GM23338 (cell line): Measurements from ENCODE around the gene ALG5. TPM values are rescaled to one million over a fixed set of nuclear protein-coding genes. Genes with fewer than 3 reads are reported as not detected.

Source experiments
- ATAC-seq: fragments of 200-7000 bp; cut with Tn5 transposase; 3 replicates; pipeline ENCODE4 v1.9.1; 2020
- DNase-seq: peaks from one replicate; pipeline ENCODE4 v3.0.0-alpha.2; 2015; ENCODE audit warnings: low spot score
- H2AFZ ChIP-seq: fragments of 200-600 bp; sonication (generic); 2 replicates; pipeline ENCODE4 v1.8.0; 2016; ENCODE audit warnings: antibody characterized with exemption, mild to moderate bottlenecking, moderate library complexity
- H3F3A ChIP-seq: fragments of 200-600 bp; sonication (generic); replicated peaks from 2 replicates; pipeline ENCODE4 v1.8.0; 2017; ENCODE audit warnings: antibody characterized with exemption, mixed run types, low read depth
- H3K27ac ChIP-seq: fragments of 200-600 bp; sonication (generic); 2 replicates; pipeline ENCODE4 v1.6.1; 2016; ENCODE audit warnings: low read depth
- H3K27me3 ChIP-seq: fragments of 200-600 bp; sonication (generic); 2 replicates; pipeline ENCODE4 v1.8.0; 2016; ENCODE audit warnings: mild to moderate bottlenecking, mixed run types, moderate library complexity; ENCODE audit not compliant: insufficient read depth
- H3K36me3 ChIP-seq: fragments of 200-600 bp; sonication (generic); 2 replicates; pipeline ENCODE4 v1.8.0; 2016; ENCODE audit warnings: mild to moderate bottlenecking; ENCODE audit not compliant: insufficient read depth
- H3K4me1 ChIP-seq: fragments of 200-600 bp; sonication (generic); 2 replicates; pipeline ENCODE4 v1.8.0; 2016; ENCODE audit warnings: mild to moderate bottlenecking, moderate library complexity; ENCODE audit not compliant: insufficient read depth
- H3K4me2 ChIP-seq: fragments of 200-600 bp; sonication (generic); 2 replicates; pipeline ENCODE4 v1.7.1; 2017; ENCODE audit warnings: mixed run types
- H3K4me3 ChIP-seq: fragments of 200-600 bp; sonication (generic); 2 replicates; pipeline ENCODE4 v1.6.1; 2016; ENCODE audit warnings: mixed run types
- H3K79me2 ChIP-seq: fragments of 200-600 bp; sonication (generic); replicated peaks from 2 replicates; pipeline ENCODE4 v1.8.0; 2017; ENCODE audit warnings: mild to moderate bottlenecking; ENCODE audit not compliant: insufficient read depth
- H3K9me2 ChIP-seq: fragments of 200-600 bp; sonication (generic); 2 replicates; pipeline ENCODE4 v1.8.0; 2017; ENCODE audit not compliant: insufficient read depth
- H4K20me1 ChIP-seq: fragments of 200-600 bp; sonication (generic); replicated peaks from 2 replicates; pipeline ENCODE4 v1.8.0; 2017; ENCODE audit warnings: mild to moderate bottlenecking; ENCODE audit not compliant: insufficient read depth
- H3K27ac Mint-ChIP-seq: 2 replicates; pipeline ENCODE4 v1.8.0; 2020; ENCODE audit warnings: inconsistent platforms, mild to moderate bottlenecking, moderate library complexity, mixed read lengths
- H3K27me3 Mint-ChIP-seq: 3 replicates; pipeline ENCODE4 v1.8.0; 2022; ENCODE audit warnings: low read depth, mild to moderate bottlenecking, moderate library complexity, mixed read lengths, inconsistent platforms; ENCODE audit not compliant: insufficient read depth, poor library complexity
- H3K36me3 Mint-ChIP-seq: 3 replicates; pipeline ENCODE4 v1.8.0; 2021; ENCODE audit warnings: low read depth, mild to moderate bottlenecking, inconsistent platforms, moderate library complexity, mixed read lengths
- H3K4me1 Mint-ChIP-seq: 3 replicates; pipeline ENCODE4 v1.8.0; 2020; ENCODE audit warnings: mild to moderate bottlenecking, inconsistent platforms, mixed read lengths
- H3K4me3 Mint-ChIP-seq: 3 replicates; pipeline ENCODE4 v1.8.0; 2021; ENCODE audit warnings: moderate library complexity, mild to moderate bottlenecking, inconsistent platforms, mixed read lengths
- H3K9me3 Mint-ChIP-seq: 3 replicates; pipeline ENCODE4 v1.8.0; 2020; ENCODE audit warnings: moderate library complexity, mild to moderate bottlenecking, inconsistent platforms, mixed read lengths
- CREB1 ChIP-seq: fragments of 250-450 bp; sonication (Bioruptor Pico); IDR thresholded peaks from 2 replicates; pipeline ENCODE4 v1.5.0; 2020; ENCODE audit warnings: low read depth, mild to moderate bottlenecking, moderate library complexity
- EZH2 ChIP-seq: fragments of 200-600 bp; sonication (generic); IDR thresholded peaks from one replicate; pipeline ENCODE4 v1.8.0; 2017; ENCODE audit warnings: antibody characterized with exemption, mild to moderate bottlenecking, low read depth; ENCODE audit not compliant: unreplicated experiment
- EZH2phosphoT487 ChIP-seq: fragments of 200-600 bp; sonication (generic); IDR thresholded peaks from one replicate; pipeline ENCODE4 v1.8.1; 2018; ENCODE audit warnings: antibody characterized with exemption; ENCODE audit not compliant: unreplicated experiment
- JUNB ChIP-seq: IDR thresholded peaks from one replicate; pipeline ENCODE4 v1.6.1; 2016; ENCODE audit warnings: antibody characterized with exemption; ENCODE audit not compliant: unreplicated experiment
- NANOG ChIP-seq: IDR thresholded peaks from 2 replicates; pipeline ENCODE4 v1.6.1; 2016; ENCODE audit warnings: antibody characterized with exemption, borderline replicate concordance
- POLR2AphosphoS5 ChIP-seq: IDR thresholded peaks from 2 replicates; pipeline ENCODE4 v1.6.1; 2016; ENCODE audit warnings: antibody characterized with exemption, low read depth
- REST ChIP-seq: IDR thresholded peaks from one replicate; pipeline ENCODE4 v1.6.1; 2018; ENCODE audit warnings: antibody characterized with exemption; ENCODE audit not compliant: unreplicated experiment
- STAT1 ChIP-seq: IDR thresholded peaks from one replicate; pipeline ENCODE4 v1.6.1; 2016; ENCODE audit warnings: antibody characterized with exemption; ENCODE audit not compliant: unreplicated experiment
- ZNF114 ChIP-seq: fragments of 250-450 bp; sonication (Bioruptor Pico); IDR thresholded peaks from 2 replicates; pipeline ENCODE4 v1.5.0; 2020; ENCODE audit warnings: mild to moderate bottlenecking, moderate library complexity
- ZNF331 ChIP-seq: fragments of 250-450 bp; sonication (Bioruptor Pico); IDR thresholded peaks from 2 replicates; pipeline ENCODE4 v1.5.0; 2020; ENCODE audit warnings: low read depth, mild to moderate bottlenecking, moderate library complexity
- polyA plus RNA-seq: library from polyadenylated mRNA; unstranded; fragments of >200 nt; fragmentation: Nextera tagmentation; extraction: Ambion mirVana; gene quantifications from 2 replicates; pipeline ENCODE4 v1.2.1, GENCODE V29; 2016
- total RNA-seq: library from RNA; depleted of rRNA; stranded (reverse); fragments of >200 nt; shearing (Covaris generic); gene quantifications from 2 replicates; pipeline ENCODE4 v1.2.3, GENCODE V29; 2014
- TF ChIP-seq, protein P1 (sequence below): IDR thresholded peaks from 2 replicates; pipeline ENCODE4 v1.6.1; 2016; ENCODE audit warnings: antibody characterized with exemption
- TF ChIP-seq, protein P2 (sequence below): fragments of 250-450 bp; sonication (Bioruptor Pico); IDR thresholded peaks from 2 replicates; pipeline ENCODE4 v1.5.0; 2020; ENCODE audit warnings: mild to moderate bottlenecking, moderate library complexity

The ALG5 gene
- total and polyA plus RNA-seq, 2 experiments from 2014 or later, result 15.6 to 34.0 TPM

- no peak for TF ChIP-seq REST
- no peak for TF ChIP-seq JUNB
- no peak for TF ChIP-seq POLR2AphosphoS5
- no peak for TF ChIP-seq EZH2phosphoT487
Measured at GRCh38 chr13:36918246-36919131, 80.7 kb downstream of the ALG5 start (continued).

- Histone ChIP-seq H3K27me3 (peaks cover 45% of the 10 kb centered on the region), H3K79me2 (no peaks in the 10 kb centered on the region), H2AFZ (no peak overlapping the region), H3K9me2 (no peaks in the 10 kb centered on the region), H3F3A (peaks cover 15% of the 10 kb centered on the region; the same call in 1 of the 2 replicates), H3K36me3 (no peaks in the 10 kb centered on the region), H3K4me1 (peaks cover 15% of the 10 kb centered on the region), H3K27ac (no peak overlapping the region), H4K20me1 (no peaks in the 10 kb centered on the region; the same call in 1 of the 2 replicates), H3K4me2 (no peak overlapping the region), H3K4me3 (no peak overlapping the region)
- ATAC-seq (no peak), DNase-seq (no peak)
- Mint-ChIP-seq H3K27ac (no peak overlapping the region), H3K4me3 (no peak overlapping the region), H3K36me3 (no peaks in the 10 kb centered on the region), H3K9me3 (no peaks in the 10 kb centered on the region), H3K27me3 (peaks cover 23% of the 10 kb centered on the region), H3K4me1 (peaks cover 8% of the 10 kb centered on the region; the same call in 2 of the 3 replicates)
- TF ChIP-seq EZH2 (no peak), JUNB (no peak), CREB1 (CRISPR knock-in tag) (no peak), POLR2AphosphoS5 (no peak), ZNF331 (CRISPR knock-in tag) (no peak), STAT1 (no peak), NANOG (no peak), ZNF114 (CRISPR knock-in tag) (no peak), EZH2phosphoT487 (no peak)
- TF ChIP-seq, protein P1, sequence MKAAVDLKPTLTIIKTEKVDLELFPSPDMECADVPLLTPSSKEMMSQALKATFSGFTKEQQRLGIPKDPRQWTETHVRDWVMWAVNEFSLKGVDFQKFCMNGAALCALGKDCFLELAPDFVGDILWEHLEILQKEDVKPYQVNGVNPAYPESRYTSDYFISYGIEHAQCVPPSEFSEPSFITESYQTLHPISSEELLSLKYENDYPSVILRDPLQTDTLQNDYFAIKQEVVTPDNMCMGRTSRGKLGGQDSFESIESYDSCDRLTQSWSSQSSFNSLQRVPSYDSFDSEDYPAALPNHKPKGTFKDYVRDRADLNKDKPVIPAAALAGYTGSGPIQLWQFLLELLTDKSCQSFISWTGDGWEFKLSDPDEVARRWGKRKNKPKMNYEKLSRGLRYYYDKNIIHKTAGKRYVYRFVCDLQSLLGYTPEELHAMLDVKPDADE, result no peak
- TF ChIP-seq, protein P2, sequence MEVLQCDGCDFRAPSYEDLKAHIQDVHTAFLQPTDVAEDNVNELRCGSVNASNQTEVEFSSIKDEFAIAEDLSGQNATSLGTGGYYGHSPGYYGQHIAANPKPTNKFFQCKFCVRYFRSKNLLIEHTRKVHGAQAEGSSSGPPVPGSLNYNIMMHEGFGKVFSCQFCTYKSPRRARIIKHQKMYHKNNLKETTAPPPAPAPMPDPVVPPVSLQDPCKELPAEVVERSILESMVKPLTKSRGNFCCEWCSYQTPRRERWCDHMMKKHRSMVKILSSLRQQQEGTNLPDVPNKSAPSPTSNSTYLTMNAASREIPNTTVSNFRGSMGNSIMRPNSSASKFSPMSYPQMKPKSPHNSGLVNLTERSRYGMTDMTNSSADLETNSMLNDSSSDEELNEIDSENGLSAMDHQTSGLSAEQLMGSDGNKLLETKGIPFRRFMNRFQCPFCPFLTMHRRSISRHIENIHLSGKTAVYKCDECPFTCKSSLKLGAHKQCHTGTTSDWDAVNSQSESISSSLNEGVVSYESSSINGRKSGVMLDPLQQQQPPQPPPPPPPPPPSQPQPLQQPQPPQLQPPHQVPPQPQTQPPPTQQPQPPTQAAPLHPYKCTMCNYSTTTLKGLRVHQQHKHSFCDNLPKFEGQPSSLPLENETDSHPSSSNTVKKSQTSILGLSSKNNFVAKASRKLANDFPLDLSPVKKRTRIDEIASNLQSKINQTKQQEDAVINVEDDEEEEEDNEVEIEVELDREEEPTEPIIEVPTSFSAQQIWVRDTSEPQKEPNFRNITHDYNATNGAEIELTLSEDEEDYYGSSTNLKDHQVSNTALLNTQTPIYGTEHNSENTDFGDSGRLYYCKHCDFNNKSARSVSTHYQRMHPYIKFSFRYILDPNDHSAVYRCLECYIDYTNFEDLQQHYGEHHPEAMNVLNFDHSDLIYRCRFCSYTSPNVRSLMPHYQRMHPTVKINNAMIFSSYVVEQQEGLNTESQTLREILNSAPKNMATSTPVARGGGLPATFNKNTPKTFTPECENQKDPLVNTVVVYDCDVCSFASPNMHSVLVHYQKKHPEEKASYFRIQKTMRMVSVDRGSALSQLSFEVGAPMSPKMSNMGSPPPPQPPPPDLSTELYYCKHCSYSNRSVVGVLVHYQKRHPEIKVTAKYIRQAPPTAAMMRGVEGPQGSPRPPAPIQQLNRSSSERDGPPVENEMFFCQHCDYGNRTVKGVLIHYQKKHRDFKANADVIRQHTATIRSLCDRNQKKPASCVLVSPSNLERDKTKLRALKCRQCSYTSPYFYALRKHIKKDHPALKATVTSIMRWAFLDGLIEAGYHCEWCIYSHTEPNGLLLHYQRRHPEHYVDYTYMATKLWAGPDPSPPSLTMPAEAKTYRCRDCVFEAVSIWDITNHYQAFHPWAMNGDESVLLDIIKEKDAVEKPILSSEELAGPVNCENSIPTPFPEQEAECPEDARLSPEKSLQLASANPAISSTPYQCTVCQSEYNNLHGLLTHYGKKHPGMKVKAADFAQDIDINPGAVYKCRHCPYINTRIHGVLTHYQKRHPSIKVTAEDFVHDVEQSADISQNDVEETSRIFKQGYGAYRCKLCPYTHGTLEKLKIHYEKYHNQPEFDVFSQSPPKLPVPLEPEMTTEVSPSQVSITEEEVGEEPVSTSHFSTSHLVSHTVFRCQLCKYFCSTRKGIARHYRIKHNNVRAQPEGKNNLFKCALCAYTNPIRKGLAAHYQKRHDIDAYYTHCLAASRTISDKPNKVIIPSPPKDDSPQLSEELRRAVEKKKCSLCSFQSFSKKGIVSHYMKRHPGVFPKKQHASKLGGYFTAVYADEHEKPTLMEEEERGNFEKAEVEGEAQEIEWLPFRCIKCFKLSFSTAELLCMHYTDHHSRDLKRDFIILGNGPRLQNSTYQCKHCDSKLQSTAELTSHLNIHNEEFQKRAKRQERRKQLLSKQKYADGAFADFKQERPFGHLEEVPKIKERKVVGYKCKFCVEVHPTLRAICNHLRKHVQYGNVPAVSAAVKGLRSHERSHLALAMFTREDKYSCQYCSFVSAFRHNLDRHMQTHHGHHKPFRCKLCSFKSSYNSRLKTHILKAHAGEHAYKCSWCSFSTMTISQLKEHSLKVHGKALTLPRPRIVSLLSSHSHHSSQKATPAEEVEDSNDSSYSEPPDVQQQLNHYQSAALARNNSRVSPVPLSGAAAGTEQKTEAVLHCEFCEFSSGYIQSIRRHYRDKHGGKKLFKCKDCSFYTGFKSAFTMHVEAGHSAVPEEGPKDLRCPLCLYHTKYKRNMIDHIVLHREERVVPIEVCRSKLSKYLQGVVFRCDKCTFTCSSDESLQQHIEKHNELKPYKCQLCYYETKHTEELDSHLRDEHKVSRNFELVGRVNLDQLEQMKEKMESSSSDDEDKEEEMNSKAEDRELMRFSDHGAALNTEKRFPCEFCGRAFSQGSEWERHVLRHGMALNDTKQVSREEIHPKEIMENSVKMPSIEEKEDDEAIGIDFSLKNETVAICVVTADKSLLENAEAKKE (CRISPR knock-in tag), result no peak
Measured at GRCh38 chr13:36917311-36917710, 81.8 kb downstream of the ALG5 start.
